ENCODE measurements around the gene UGT1A5. TPM values are rescaled to one million over a fixed set of nuclear protein-coding genes. Genes with fewer than 3 reads are reported as not detected.

The UGT1A5 gene
- total RNA-seq, 6 experiments from 2014 or later, result not detected

DNA sequence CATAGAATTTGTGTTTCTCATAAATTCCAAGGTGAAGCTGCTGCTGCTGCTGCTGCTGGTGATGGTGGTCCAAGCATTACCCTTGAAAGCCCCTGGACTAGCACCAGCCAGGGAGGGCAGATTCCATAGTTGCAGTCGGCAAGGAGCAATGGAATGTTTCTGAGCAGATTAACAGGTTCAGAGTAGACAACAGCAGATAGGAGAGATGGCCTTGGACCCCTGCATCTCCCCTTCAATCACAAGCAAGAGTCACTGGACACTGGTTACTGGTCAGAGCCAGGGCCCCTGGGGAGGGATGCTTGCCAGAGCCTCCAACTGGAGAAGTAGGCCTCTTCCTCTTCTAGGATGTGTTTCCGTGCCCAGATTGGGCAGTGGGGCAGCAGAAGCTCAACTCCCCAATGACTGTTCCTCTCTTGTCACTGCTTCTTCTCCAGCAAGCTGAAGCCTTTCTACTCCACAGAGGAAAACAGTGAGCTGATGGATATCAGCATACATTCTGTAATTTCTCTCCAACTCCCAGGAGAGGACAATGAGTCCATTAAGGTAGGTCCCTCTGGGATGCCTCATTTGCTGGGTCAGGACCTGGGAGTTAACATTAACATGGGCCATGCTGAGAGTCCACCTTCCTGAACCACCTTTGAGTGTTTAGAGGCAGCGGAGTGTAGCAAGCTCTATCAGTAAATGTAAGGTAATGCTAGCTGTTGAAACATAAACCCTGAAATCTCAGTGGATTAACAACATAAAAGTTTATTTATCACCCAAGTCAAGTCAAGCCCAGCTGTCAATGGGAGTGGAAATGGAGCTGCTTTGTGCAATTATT is 100.7 kb downstream of the UGT1A5 start:
- TF ChIP-seq, protein P1, sequence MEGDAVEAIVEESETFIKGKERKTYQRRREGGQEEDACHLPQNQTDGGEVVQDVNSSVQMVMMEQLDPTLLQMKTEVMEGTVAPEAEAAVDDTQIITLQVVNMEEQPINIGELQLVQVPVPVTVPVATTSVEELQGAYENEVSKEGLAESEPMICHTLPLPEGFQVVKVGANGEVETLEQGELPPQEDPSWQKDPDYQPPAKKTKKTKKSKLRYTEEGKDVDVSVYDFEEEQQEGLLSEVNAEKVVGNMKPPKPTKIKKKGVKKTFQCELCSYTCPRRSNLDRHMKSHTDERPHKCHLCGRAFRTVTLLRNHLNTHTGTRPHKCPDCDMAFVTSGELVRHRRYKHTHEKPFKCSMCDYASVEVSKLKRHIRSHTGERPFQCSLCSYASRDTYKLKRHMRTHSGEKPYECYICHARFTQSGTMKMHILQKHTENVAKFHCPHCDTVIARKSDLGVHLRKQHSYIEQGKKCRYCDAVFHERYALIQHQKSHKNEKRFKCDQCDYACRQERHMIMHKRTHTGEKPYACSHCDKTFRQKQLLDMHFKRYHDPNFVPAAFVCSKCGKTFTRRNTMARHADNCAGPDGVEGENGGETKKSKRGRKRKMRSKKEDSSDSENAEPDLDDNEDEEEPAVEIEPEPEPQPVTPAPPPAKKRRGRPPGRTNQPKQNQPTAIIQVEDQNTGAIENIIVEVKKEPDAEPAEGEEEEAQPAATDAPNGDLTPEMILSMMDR (IDR thresholded peaks at IDR 0.05), result no peak
- no peaks in the 10 kb centered on the region for H3K9me3 Mint-ChIP-seq
- DNase-seq, result no peak
- H3K27ac Mint-ChIP-seq, result no peak overlapping the region
- no peaks in the 10 kb centered on the region for H3K4me1 Mint-ChIP-seq (ENCODE audit: low read depth)
- no peak overlapping the region for H3K4me3 Mint-ChIP-seq
- peaks cover 6% of the 10 kb centered on the region for H3K27me3 Mint-ChIP-seq (ENCODE audit: insufficient read depth)
- no peaks in the 10 kb centered on the region for H3K36me3 Mint-ChIP-seq (ENCODE audit: low read depth)

DNA sequence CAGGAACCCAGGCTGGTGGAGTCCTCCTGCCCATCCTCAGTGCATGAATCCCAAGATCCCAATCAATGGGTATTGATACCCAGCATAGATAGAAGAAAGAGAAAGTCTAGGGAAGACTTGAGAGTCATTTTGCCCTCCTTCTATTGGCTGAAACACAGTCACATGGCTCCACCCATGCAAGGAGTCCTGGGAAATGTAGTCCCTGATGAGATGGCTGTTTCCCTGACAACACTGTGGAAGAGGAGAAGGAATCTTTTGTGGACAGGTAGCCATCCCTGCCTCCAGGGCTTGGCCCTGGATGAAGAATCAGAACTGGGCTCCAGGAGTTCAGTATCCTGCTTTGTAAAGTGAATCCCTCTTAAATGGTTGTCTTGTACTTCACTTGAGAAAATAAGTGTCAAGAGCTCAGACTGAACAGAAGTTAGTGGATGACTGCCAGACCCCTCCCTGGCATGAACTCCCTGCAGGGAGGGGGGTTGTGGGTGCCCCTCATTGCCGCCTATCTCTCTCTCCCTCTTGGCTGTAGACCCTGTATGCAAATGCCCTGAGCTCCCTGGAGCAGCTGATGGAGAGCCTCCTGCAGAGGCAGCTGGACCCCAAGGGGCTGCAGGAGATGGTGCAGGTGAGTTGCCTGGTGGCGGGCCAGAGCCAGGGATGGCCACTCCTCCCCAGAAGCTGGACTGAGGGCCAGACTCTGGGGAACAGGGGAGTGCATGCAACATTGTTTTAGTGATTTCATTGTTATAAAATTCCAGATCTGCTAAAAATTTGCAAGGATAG is 101.5 kb downstream of the UGT1A5 start:
- no peaks in the 10 kb centered on the region for H3K9me3 Mint-ChIP-seq
- peaks cover 6% of the 10 kb centered on the region for H3K27me3 Mint-ChIP-seq (ENCODE audit: insufficient read depth)
- no peaks in the 10 kb centered on the region for H3K4me1 Mint-ChIP-seq (ENCODE audit: low read depth)
- TF ChIP-seq, protein P1 (IDR thresholded peaks at IDR 0.05), result no peak
- H3K36me3 Mint-ChIP-seq (ENCODE audit: low read depth), result no peaks in the 10 kb centered on the region
- no peak overlapping the region for H3K4me3 Mint-ChIP-seq
- DNase-seq, result no peak
- no peak overlapping the region for H3K27ac Mint-ChIP-seq

DNA sequence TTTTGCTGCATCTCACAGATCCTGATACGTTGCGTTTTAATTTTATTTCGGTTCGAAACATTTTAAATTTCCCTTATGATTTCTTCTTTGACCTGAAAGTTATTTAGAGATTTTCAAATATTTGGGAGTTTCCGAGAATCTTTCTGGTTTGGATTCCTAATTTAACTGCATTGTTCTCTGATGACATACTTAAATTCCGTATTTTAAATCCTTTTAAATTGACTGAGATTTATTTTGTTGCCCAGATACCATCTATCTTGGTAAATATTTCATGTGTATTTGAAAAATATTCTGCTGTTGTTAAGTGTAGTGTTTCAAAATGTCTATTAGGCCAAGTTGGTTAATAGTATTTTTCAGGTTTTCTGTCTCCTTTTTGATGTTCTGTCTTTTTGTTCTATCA is 103.2 kb downstream of the UGT1A5 start:
- Mint-ChIP-seq H3K27ac (no peak overlapping the region), H3K4me1 (ENCODE audit: low read depth) (no peaks in the 10 kb centered on the region), H3K9me3 (no peaks in the 10 kb centered on the region), H3K36me3 (ENCODE audit: low read depth) (no peaks in the 10 kb centered on the region), H3K27me3 (ENCODE audit: insufficient read depth) (peaks cover 15% of the 10 kb centered on the region), H3K4me3 (no peak overlapping the region)
- no peak for DNase-seq
- TF ChIP-seq, protein P1 (IDR thresholded peaks at IDR 0.05), result no peak

DNA sequence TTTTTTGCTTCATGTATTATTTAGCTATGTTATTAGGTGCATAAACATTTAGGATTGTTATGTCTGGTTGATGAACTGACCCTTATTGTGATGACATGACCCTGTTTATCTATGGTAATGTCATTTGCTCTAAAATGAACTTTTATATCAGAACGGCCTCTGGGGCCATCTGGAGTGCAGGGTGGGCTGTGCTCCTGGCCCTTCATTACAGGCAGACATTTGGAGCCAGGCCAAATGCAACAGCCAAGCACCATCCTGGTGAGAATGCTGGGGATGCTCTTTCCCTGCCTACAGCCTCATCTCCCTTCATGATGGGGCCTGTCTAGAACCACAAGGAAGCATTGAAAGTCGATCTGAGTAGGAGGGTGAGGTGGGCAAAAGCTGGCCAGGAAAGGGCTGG is 103.6 kb downstream of the UGT1A5 start:
- TF ChIP-seq, protein P1 (IDR thresholded peaks at IDR 0.05), result no peak
- Mint-ChIP-seq H3K27ac (no peak overlapping the region), H3K4me3 (no peak overlapping the region), H3K27me3 (ENCODE audit: insufficient read depth) (peaks cover 18% of the 10 kb centered on the region), H3K4me1 (ENCODE audit: low read depth) (no peaks in the 10 kb centered on the region), H3K36me3 (ENCODE audit: low read depth) (no peaks in the 10 kb centered on the region), H3K9me3 (no peaks in the 10 kb centered on the region)
- no peak for DNase-seq

DNA sequence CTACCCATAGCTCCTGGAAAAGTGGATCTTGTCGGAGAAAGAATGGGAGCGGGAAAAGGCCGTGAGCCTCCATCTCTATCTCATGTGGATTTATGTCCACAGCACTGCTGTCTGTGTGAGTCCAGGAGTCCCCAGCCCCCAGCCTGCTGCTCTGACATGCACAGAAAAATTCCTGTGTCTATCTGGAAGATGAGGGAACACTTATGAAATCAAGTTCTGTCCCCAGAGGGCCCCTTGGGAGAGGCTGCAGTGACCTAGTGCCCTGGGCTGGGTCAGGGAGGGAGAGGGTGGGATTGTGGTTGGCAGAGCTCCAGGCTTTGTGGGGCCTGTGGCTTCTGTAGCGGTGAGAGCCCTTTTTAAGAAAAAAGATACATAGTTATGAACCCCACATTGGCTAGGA is 104.1 kb downstream of the UGT1A5 start:
- H3K36me3 Mint-ChIP-seq (ENCODE audit: low read depth), result no peaks in the 10 kb centered on the region
- H3K9me3 Mint-ChIP-seq, result no peaks in the 10 kb centered on the region
- TF ChIP-seq, protein P1 (IDR thresholded peaks at IDR 0.05), result no peak
- no peaks in the 10 kb centered on the region for H3K4me1 Mint-ChIP-seq (ENCODE audit: low read depth)
- peaks cover 20% of the 10 kb centered on the region for H3K27me3 Mint-ChIP-seq (ENCODE audit: insufficient read depth)
- H3K4me3 Mint-ChIP-seq, result no peak overlapping the region
- H3K27ac Mint-ChIP-seq, result no peak overlapping the region
- no peak for DNase-seq

Measured in HFFc6 (cell line).